ENCODE measurements around the gene ULK3. TPM values are rescaled to one million over a fixed set of nuclear protein-coding genes. Genes with fewer than 3 reads are reported as not detected.

Gene ULK3
- total and polyA plus RNA-seq, 10 donors = 33.2 to 74.6 (median 60.3) TPM

DNA sequence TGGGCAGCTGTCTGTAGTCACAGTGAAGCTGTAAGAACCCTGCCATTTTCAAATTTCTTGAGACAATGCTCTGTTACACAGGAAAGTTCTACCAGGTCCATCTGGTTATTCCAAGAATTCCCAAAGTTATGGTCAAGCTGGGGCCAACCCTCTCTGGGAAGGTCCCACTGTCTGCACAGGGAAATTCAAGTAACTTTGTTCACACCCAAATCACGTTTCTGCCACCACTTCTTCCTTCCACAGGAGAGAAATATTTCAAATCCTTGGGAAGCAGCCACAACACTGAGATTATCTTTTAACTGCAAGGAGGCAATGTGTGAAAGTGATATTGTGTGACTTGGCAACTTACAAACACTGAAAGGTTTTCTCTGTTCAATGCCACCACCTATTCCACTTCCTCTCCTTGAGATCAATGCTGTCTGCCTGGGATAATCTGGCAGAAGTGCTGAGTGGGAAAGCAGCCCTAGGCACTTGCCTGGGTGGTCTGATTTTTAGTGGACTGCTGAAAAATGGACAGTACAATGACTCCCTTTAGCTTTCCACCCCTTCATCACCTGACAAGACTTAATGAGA is 24.6 kb upstream of the ULK3 start:
- 16 to 53% (median 20%) methylated on average over 1 of the region's 1 CpG for WGBS, 5 donors
- no peak for DNase-seq
- Histone ChIP-seq H3K9me3 (no peaks in the 10 kb centered on the region), H3K27me3 (replicated peaks in 1 of 7) (no peaks in the 10 kb centered on the region), H3K4me1 (peaks cover 62 to 98% (median 86%) of the 10 kb centered on the region in 6 donors), H3K4me3 (peak overlapping the region in 1 of 8 donors; percentile 18), H3K27ac (peak overlapping the region; percentile 66 to 99 (median 94)), H3K36me3 (peaks cover 0 to 37% (median 0%) of the 10 kb centered on the region in 6 donors)
- TF ChIP-seq, protein P1, sequence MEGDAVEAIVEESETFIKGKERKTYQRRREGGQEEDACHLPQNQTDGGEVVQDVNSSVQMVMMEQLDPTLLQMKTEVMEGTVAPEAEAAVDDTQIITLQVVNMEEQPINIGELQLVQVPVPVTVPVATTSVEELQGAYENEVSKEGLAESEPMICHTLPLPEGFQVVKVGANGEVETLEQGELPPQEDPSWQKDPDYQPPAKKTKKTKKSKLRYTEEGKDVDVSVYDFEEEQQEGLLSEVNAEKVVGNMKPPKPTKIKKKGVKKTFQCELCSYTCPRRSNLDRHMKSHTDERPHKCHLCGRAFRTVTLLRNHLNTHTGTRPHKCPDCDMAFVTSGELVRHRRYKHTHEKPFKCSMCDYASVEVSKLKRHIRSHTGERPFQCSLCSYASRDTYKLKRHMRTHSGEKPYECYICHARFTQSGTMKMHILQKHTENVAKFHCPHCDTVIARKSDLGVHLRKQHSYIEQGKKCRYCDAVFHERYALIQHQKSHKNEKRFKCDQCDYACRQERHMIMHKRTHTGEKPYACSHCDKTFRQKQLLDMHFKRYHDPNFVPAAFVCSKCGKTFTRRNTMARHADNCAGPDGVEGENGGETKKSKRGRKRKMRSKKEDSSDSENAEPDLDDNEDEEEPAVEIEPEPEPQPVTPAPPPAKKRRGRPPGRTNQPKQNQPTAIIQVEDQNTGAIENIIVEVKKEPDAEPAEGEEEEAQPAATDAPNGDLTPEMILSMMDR (IDR thresholded peaks at IDR 0.05 in 8 of 11, conservative IDR thresholded peaks at IDR 0.05 in 3 of 11) = no peak
- no peak for TF ChIP-seq POLR2A (IDR thresholded peaks at IDR 0.05)
- TF ChIP-seq POLR2AphosphoS5 (IDR thresholded peaks at IDR 0.05) = no peak
- intact Hi-C loops (cut with DNase I; ENCODE audit: low total_unique reads) = no loop called here

DNA sequence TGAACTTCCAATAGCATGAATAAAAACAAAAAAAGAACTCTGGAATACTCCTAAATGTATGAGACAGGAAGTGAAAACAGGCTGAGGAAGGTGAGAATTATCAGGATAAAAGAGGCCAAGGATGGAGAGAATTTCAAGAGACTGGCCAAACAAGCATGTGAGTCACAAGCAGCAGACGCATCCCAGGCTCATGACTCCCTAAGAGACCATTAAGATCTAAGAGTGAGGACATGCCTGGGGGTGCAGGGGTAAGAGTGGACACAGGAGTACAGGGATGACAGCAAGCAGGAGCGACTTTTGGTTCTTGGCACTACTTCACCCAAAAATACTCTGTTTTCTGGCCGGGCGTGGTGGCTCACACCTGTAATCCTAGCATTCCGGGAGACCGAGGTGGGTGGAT is 23.1 kb upstream of the ULK3 start:
- TF ChIP-seq, protein P1 (IDR thresholded peaks at IDR 0.05 in 8 of 11, conservative IDR thresholded peaks at IDR 0.05 in 3 of 11) = no peak
- TF ChIP-seq POLR2A (IDR thresholded peaks at IDR 0.05) (no peak), POLR2AphosphoS5 (IDR thresholded peaks at IDR 0.05) (no peak)
- no peak overlapping the region for H3K4me3 ChIP-seq
- no peak for DNase-seq
- H3K36me3 ChIP-seq = peaks cover 0 to 38% (median 0%) of the 10 kb centered on the region in 6 donors
- no peaks in the 10 kb centered on the region for H3K9me3 ChIP-seq
- 76 to 91% (median 88%) methylated on average over 6 of the region's 6 CpGs for WGBS, 5 donors
- no peaks in the 10 kb centered on the region for H3K27me3 ChIP-seq (replicated peaks in 1 of 7)
- intact Hi-C loops (cut with DNase I; ENCODE audit: low total_unique reads) = no loop called here
- peak overlapping the region; percentile 19 to 99 (median 92) for H3K27ac ChIP-seq
- peaks cover 48 to 98% (median 75%) of the 10 kb centered on the region in 6 donors for H3K4me1 ChIP-seq

DNA sequence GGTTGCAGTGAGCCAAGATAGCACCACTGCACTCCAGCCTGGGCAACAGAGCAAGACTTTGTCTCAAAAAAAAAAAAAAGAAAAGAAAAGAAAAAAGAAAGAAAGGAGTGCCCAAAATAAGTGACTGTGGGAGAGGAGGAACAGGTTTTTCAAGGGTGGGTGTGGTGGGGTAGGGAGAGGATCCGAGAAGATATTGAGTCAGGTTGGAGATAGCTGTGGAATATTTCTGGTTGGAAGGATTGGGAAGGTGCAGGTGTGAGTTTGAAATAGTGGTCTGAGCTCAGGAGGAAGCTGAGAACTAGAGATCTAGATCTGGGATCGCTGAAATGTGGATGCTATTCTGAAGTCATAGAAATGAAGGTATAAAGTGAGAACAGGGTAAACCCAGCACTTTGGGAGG is 22.4 kb upstream of the ULK3 start:
- H3K27me3 ChIP-seq (replicated peaks in 1 of 7) = no peaks in the 10 kb centered on the region
- peak overlapping the region in 5 of 8 donors; percentile 64 to 98 (median 92) for H3K27ac ChIP-seq
- 62 to 81% (median 73%) methylated on average over 2 of the region's 2 CpGs for WGBS, 5 donors
- intact Hi-C loops (cut with DNase I; ENCODE audit: low total_unique reads) = no loop called here
- no peak for TF ChIP-seq POLR2A (IDR thresholded peaks at IDR 0.05)
- TF ChIP-seq, protein P1 (IDR thresholded peaks at IDR 0.05 in 8 of 11, conservative IDR thresholded peaks at IDR 0.05 in 3 of 11) = no peak
- TF ChIP-seq POLR2AphosphoS5 (IDR thresholded peaks at IDR 0.05) = no peak
- no peak overlapping the region for H3K4me3 ChIP-seq
- no peak for DNase-seq
- no peaks in the 10 kb centered on the region for H3K9me3 ChIP-seq
- H3K36me3 ChIP-seq = peaks cover 0 to 44% (median 0%) of the 10 kb centered on the region in 6 donors
- H3K4me1 ChIP-seq = peaks cover 40 to 98% (median 72%) of the 10 kb centered on the region in 6 donors

DNA sequence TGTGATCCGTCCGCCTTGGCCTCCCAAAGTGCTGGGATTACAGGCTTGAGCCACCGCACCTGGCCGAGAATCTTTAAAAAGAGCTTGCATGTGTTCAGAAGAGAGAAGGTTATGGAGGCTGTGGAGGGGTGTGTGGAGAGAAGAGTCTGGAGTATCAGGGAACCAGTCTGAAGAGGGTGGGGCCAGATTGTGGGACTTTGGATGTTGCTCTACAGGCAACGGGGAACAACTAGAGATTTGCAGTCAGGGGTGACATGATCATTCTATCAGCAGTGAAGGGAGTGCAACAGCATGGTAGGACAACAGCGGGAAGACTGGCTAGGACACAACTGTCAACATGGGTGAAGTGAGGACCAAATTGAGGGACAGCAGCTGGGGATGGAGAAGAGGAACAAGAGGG is 21.3 kb upstream of the ULK3 start:
- intact Hi-C loops (cut with DNase I; ENCODE audit: low total_unique reads) = no loop called here
- Histone ChIP-seq H3K27me3 (replicated peaks in 1 of 7) (no peaks in the 10 kb centered on the region), H3K9me3 (no peaks in the 10 kb centered on the region), H3K27ac (peak overlapping the region in 5 of 8 donors; percentile 2 to 98 (median 64)), H3K36me3 (peaks cover 0 to 44% (median 0%) of the 10 kb centered on the region in 6 donors), H3K4me1 (peaks cover 34 to 98% (median 72%) of the 10 kb centered on the region in 6 donors), H3K4me3 (no peak overlapping the region)
- 83 to 89% (median 88%) methylated on average over 6 of the region's 6 CpGs for WGBS, 5 donors
- no peak for DNase-seq
- TF ChIP-seq POLR2AphosphoS5 (IDR thresholded peaks at IDR 0.05) (no peak), POLR2A (IDR thresholded peaks at IDR 0.05) (no peak)
- TF ChIP-seq, protein P1 (IDR thresholded peaks at IDR 0.05 in 8 of 11, conservative IDR thresholded peaks at IDR 0.05 in 3 of 11) = no peak

Measured in spleen (tissue), 11 donors.